MG63 (cell line): Measurements from ENCODE around the gene LRFN4. TPM values are rescaled to one million over a fixed set of nuclear protein-coding genes. Genes with fewer than 3 reads are reported as not detected.

Experiments
- total RNA-seq: library from RNA; depleted of rRNA; stranded (reverse); fragments of >200 nt; shearing (Covaris generic); gene quantifications from 2 replicates; pipeline ENCODE4 v1.2.3, GENCODE V29; 2014; ENCODE audit warnings: low replicate concordance; rRNA removed

The LRFN4 gene
- total RNA-seq, 1 experiment from 2014 or later, result 42.8 TPM

Other genes with a start within 250 kb of the LRFN4 start
- 19.9 and 27.4 TPM in 2 replicates for gene RBM14, start 240.4 kb upstream of the LRFN4 start, total RNA-seq
- 136 and 213 TPM in 2 replicates for gene RBM4, start 218.4 kb upstream of the LRFN4 start, total RNA-seq
- 15.7 and 26.6 TPM in 2 replicates for gene RBM4B, start 179.2 kb upstream of the LRFN4 start, total RNA-seq
- 20.0 and 25.8 TPM in 2 replicates for gene SPTBN2, start 127.8 kb upstream of the LRFN4 start, total RNA-seq
- 16.4 and 17.2 TPM in 2 replicates for gene RCE1, start 13.6 kb upstream of the LRFN4 start, total RNA-seq
- 7.6 and 13.0 TPM in 2 replicates for gene PC, start 101.3 kb downstream of the LRFN4 start, total RNA-seq
- 0.59 TPM in 1 of 2 replicates, not detected in the other for gene C11orf86, start 118.2 kb downstream of the LRFN4 start, total RNA-seq
- gene SYT12, start 166.1 kb downstream of the LRFN4 start, total RNA-seq, result 0.54 and 1.2 TPM in 2 replicates
- 27.9 and 85.6 TPM in 2 replicates for gene RHOD, start 199.8 kb downstream of the LRFN4 start, total RNA-seq